HG02870 (cell line): ENCODE results near the gene EIF1AD.
"Not testable (repeated sequence)": the region's sequence is repeated elsewhere in the genome, so short reads cannot be mapped to it uniquely, and the experiment has no call there.

Source experiments
- ATAC-seq: cut with Tn5 transposase; IDR thresholded peaks from one replicate; pipeline ENCODE4 v1.9.1; 2021; ENCODE audit warnings: mild to moderate bottlenecking, moderate library complexity; ENCODE audit not compliant: unreplicated experiment

Gene EIF1AD

GRCh38 chr11:66022401-66023185, 20.6 kb upstream of the EIF1AD start:
- ATAC-seq: no peak

- ATAC-seq: no peak
These were observed 18.8 kb upstream of the EIF1AD start for GRCh38 chr11:66020618-66021357.

DNA sequence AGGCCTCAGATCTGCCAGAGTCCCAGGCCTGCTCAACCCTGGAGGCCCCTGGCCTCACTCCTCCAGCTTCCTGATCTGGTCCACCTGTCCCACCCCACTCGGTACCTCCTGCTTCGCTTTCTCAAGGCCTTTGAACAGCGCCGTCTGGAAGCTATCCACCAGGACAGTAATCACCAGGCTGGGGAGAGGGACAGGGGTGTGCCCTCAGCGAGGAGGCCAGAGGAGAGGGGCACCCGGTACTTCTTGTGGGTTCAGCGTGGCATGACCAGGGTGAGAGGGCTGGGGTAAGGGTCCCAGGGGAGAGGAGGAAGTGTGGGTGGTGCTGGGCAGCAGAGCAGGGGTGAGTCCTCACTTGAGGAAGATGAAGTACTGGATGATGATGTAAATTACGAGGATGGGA, 18.3 kb upstream of the EIF1AD start:
- no peak for ATAC-seq

GRCh38 chr11:66017321-66017720, 15.4 kb upstream of the EIF1AD start:
- ATAC-seq: no peak

DNA sequence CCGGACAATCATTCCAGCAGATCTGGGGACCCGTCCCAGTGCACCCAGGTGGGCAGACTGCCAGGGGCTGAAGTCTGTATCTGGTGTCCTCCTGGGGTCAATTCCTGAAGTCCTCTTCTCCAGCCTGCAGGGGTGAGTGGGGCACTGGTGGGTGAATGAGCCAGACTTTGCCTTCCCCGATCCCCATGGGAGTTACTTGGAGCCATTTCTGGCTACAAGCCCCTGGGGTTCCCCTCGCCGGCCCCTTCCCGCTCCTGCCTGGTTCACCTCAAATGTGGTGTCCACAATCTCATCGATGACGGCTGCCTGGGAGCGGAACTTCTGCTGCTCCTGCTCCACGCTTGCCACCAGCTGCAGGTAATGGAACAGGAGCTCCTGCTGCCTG, 14.8 kb upstream of the EIF1AD start:
- no peak for ATAC-seq

- ATAC-seq: no peak
These were observed 14.2 kb upstream of the EIF1AD start for GRCh38 chr11:66015936-66016792.

DNA sequence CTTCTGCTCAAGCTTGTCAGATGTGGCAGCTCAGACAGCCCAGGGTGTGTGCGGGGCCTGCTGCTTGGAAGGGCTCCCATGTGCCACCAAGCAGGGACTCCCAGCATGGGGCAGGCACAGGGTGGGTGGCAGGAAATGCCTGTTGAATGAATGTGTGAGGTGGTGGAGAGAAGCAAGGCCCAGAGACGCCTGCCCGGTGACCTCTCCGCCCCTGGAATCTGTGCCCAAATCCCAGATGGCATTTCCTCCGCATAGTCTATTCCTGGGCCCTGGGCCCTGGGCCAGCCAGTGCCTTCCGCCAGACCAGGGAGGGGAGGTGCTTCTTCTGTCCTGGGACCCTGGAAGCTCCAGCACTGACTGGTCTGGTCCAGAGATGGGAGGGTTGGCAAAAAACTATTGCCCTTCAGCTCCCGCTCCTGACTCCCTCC, 13.5 kb upstream of the EIF1AD start:
- no peak for ATAC-seq

GRCh38 chr11:66014804-66015453, 13.0 kb upstream of the EIF1AD start:
- no peak for ATAC-seq

GRCh38 chr11:66013762-66014100, 11.8 kb upstream of the EIF1AD start:
- ATAC-seq: no peak

DNA sequence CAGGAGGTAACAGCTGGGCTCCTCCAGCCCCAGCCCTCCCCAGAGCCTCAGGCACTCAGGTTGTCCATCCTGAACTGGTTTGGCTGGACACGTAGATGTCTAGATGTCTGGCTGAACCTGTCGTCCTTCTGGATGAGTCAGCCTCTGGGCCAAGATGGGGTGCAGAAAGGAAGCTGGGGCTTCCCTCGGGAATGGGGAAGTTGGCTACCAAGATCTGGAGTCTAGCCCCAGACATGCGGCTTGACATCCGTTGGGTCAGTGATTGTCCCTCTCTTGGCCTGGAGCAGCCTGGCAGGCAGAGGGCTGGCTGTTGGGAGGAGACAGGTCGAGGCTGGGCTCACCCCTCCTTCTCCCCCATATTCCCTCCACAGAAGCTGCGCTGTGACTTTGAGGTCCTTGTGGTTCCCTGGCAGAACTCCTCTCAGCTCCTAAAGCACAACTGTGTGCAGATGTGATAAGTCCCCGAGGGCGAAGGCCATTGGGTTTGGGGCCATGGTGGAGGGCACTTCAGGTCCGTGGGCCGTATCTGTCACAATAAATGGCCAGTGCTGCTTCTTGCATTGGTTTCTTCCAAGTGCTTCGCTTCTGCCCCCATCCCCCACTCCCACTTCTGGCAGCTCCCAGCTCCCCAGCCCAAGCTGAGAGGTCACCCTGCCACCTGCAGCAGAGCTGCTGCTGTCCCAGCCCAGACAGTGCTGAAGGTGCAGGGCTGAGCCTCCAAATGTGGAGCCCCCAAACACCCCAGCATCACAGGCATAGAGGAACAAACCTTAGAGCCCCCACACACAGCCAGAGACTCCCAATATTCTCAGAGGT, 11.2 kb upstream of the EIF1AD start:
- ATAC-seq: no peak

DNA sequence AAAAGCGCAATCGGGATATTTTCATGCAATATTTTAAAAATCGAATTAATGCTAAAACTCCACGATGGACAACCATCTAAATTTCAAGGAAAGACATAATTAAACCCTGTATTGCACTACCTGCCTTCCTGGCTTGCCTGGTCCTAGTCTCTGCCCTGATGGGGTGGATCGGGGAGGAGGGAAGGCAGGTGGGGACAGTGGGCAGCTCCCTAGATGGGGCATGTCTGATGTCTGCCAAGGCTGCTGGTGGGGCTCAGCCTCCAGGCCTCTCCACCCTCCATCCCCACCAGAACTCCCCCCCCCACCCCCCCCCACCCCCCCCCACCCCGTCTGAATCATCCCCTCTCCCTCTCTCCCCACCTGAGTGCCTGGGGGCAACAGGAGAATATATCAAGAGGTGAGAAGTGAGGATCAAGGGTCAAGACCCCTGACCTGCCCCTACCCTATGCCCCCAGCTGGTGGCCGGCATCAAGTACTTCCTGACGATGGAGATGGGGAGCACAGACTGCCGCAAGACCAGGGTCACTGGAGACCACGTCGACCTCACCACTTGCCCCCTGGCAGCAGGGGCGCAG, 10.5 kb upstream of the EIF1AD start:
- ATAC-seq: no peak

- no peak for ATAC-seq
These were observed 9.9 kb upstream of the EIF1AD start, which contains the start of gene CST6 for GRCh38 chr11:66011785-66012303. Gene CST6, plus strand, starts transcription at chr11:66012008. Its CDS starts 37 bp downstream, at chr11:66012045.

DNA sequence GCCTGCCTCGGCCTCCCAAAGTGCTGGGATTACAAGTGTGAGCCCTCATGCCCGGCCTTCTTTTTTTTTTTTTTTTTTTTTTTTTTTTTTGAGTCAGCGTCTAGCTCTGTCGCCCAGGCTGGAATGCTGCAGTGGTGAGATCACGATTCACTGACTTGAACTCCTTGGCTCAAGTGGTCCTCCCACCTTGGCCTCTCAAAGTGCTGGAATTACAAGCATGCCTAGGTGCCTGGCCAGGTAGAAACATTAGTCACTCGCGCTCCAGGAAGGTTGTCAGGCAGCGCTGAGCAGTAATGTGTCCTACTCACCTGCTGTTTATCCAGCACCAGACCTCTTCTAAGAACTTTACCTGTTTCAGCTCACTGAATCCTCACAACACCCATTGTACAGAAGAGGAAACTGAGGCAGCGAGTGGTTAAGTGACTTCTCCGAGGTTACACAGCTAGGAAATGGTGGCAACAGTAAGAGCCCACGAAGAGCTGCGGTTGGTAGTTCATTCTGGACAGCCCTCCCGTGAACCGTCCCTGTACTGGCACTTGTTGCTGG, 9.4 kb upstream of the EIF1AD start:
- ATAC-seq: no peak

GRCh38 chr11:66010036-66010435, 8.1 kb upstream of the EIF1AD start:
- not testable (repeated sequence) for ATAC-seq

GRCh38 chr11:66008468-66009101, 6.6 kb upstream of the EIF1AD start:
- ATAC-seq: no peak

GRCh38 chr11:66008095-66008467, 6.1 kb upstream of the EIF1AD start:
- ATAC-seq: no peak

- no peak for ATAC-seq
These were observed 5.3 kb upstream of the EIF1AD start for GRCh38 chr11:66007201-66007634.

GRCh38 chr11:66006891-66007176, 4.9 kb upstream of the EIF1AD start:
- ATAC-seq: no peak
